Activated CD8-positive, alpha-beta memory T cell treated with anti-CD3 and anti-CD28 coated beads for 1 hour (primary cell): ENCODE measurements around the gene CNIH3.

Source experiments
- DNase-seq, 2 donors: peaks; one replicate each; pipeline ENCODE4 v3.0.0-alpha.2; 2020; ENCODE audit warnings: low read depth in 1 of 2; ENCODE audit errors: extremely low read depth in 1 of 2

The CNIH3 gene

GRCh38 chr1:224613486-224613885, 2.6 kb upstream of the CNIH3 start:
- no peak for DNase-seq

GRCh38 chr1:224616756-224617409, 766 bp downstream of the CNIH3 start:
- DNase-seq, result no peak

GRCh38 chr1:224617410-224618355, 1.6 kb downstream of the CNIH3 start:
- DNase-seq, result no peak

GRCh38 chr1:224619209-224619608, 3.1 kb downstream of the CNIH3 start:
- DNase-seq, result no peak

- DNase-seq, result no peak
These were observed 4.0 kb downstream of the CNIH3 start for GRCh38 chr1:224620105-224620504.

- DNase-seq, result no peak
These were observed 5.9 kb downstream of the CNIH3 start for GRCh38 chr1:224621813-224622682.

- DNase-seq, result no peak
These were observed 6.7 kb downstream of the CNIH3 start for GRCh38 chr1:224622831-224623230.

GRCh38 chr1:224623310-224623714, 7.2 kb downstream of the CNIH3 start:
- DNase-seq, result no peak

- DNase-seq, result peak; percentile 23 to 40
These were observed 7.7 kb downstream of the CNIH3 start for GRCh38 chr1:224623743-224624333.

GRCh38 chr1:224624432-224624831, 8.3 kb downstream of the CNIH3 start:
- DNase-seq, result no peak

- no peak for DNase-seq
These were observed 9.9 kb downstream of the CNIH3 start for GRCh38 chr1:224626042-224626441.

GRCh38 chr1:224629965-224630364, 13.8 kb downstream of the CNIH3 start:
- DNase-seq, result no peak

GRCh38 chr1:224631462-224632115, 15.5 kb downstream of the CNIH3 start:
- no peak for DNase-seq

GRCh38 chr1:224632381-224632871, 16.3 kb downstream of the CNIH3 start:
- no peak for DNase-seq

GRCh38 chr1:224632921-224633321, 16.8 kb downstream of the CNIH3 start:
- DNase-seq, result no peak

- no peak for DNase-seq
These were observed 19.2 kb downstream of the CNIH3 start for GRCh38 chr1:224635356-224635755.

GRCh38 chr1:224637515-224637914, 21.4 kb downstream of the CNIH3 start:
- no peak for DNase-seq

GRCh38 chr1:224637936-224638335, 21.8 kb downstream of the CNIH3 start:
- no peak for DNase-seq

GRCh38 chr1:224639426-224639975, 23.4 kb downstream of the CNIH3 start:
- DNase-seq, result no peak

GRCh38 chr1:224640018-224640417, 23.9 kb downstream of the CNIH3 start:
- DNase-seq, result no peak
